Endothelial cell of umbilical vein (primary cell): Measurements from ENCODE around the gene MSH5. TPM values are rescaled to one million over a fixed set of nuclear protein-coding genes. Genes with fewer than 3 reads are reported as not detected.
A peak's percentile ranks its signal among the peaks of the same experiment; 100 is the strongest.

Experiments
- BruUV-seq: library from RNA; stranded (reverse); fragments of 400-500 nt; replicated peaks from 2 replicates; lab custom pipeline; 2021; lab: Mats Ljungman, UMichigan
- CTCF ChIA-PET: fragments of 300-600, 350-600 bp; sonication (Branson Sonifier 250); formaldehyde crosslinking; loops from one replicate; lab custom pipeline; 2021; ENCODE audit warnings: antibody characterized with exemption, inconsistent platforms; lab: Charles Lee
- POLR2A ChIA-PET: fragments of 300-600, 350-600 bp; sonication (Branson Sonifier 250); formaldehyde crosslinking; loops from one replicate; lab custom pipeline; 2021; ENCODE audit warnings: antibody characterized with exemption, inconsistent platforms; lab: Charles Lee
- DNase-seq: peaks from one replicate; pipeline ENCODE4 v3.0.0-alpha.2; 2011; ENCODE audit warnings: low read depth, low spot score
- FAIRE-seq: peaks from 2 replicates; lab custom pipeline; 2011; peaks lifted over from hg19 to GRCh38; lab: Jason Lieb, UNC
- H2AFZ ChIP-seq: 2 replicates; pipeline ENCODE4 v1.6.0; 2012; ENCODE audit warnings: low read depth, low read length, control low read depth, inconsistent platforms
- H3K27ac ChIP-seq: 2 replicates; pipeline ENCODE4 v1.5.1; 2011; ENCODE audit warnings: low read depth, mild to moderate bottlenecking, control low read depth, low read length, moderate library complexity; ENCODE audit not compliant: insufficient read depth
- H3K27me3 ChIP-seq, 2 experiments: 2 replicates each; pipeline versions ENCODE4 v1.6.0 to v1.6.1; 2011; ENCODE audit warnings: low read length in 2 of 2, mixed read lengths in 1 of 2; ENCODE audit not compliant: control insufficient read depth in 2 of 2, insufficient read depth in 2 of 2
- H3K36me3 ChIP-seq, 2 experiments: 2 replicates in 1 of 2; 3 replicates in 1 of 2; pipeline ENCODE4 v1.5.1; 2011; ENCODE audit warnings: low read length in 2 of 2, mild to moderate bottlenecking in 1 of 2, moderate library complexity in 1 of 2; ENCODE audit not compliant: control insufficient read depth in 2 of 2, insufficient read depth in 2 of 2; ENCODE audit errors: extremely low read depth in 1 of 2
- H3K4me1 ChIP-seq: 3 replicates; pipeline ENCODE4 v1.5.1; 2011; ENCODE audit warnings: mild to moderate bottlenecking, low read length; ENCODE audit not compliant: control insufficient read depth, insufficient read depth; ENCODE audit errors: extremely low read depth
- H3K4me2 ChIP-seq: 2 replicates; pipeline ENCODE4 v1.6.1; 2011; ENCODE audit warnings: low read length, control low read depth, mixed read lengths; ENCODE audit not compliant: insufficient read depth
- H3K4me3 ChIP-seq, 3 experiments: fragments of 200-600 bp in 1 of 3; sonication (generic), shearing (Covaris generic) in 1 of 3; replicated peaks in 1 of 3; 2 replicates each; pipeline ENCODE4 v1.5.1; 2011 to 2016; ENCODE audit warnings: control low read depth in 3 of 3, low read length in 3 of 3, mild to moderate bottlenecking in 2 of 3, inconsistent platforms in 1 of 3, low read depth in 1 of 3, moderate library complexity in 1 of 3; ENCODE audit not compliant: insufficient read depth in 1 of 3
- H3K79me2 ChIP-seq: 2 replicates; pipeline ENCODE4 v1.6.0; 2012; ENCODE audit warnings: low read length, inconsistent platforms; ENCODE audit not compliant: control insufficient read depth, insufficient read depth
- H3K9ac ChIP-seq: replicated peaks from 2 replicates; pipeline ENCODE3; 2011; ENCODE audit warnings: low read length, control low read depth; ENCODE audit not compliant: insufficient read depth; ENCODE audit errors: extremely low read depth
- H3K9me1 ChIP-seq: replicated peaks from 3 replicates; pipeline ENCODE4 v1.6.0; 2011; ENCODE audit warnings: mild to moderate bottlenecking, low read length; ENCODE audit not compliant: control insufficient read depth, insufficient read depth; ENCODE audit errors: extremely low read depth
- H3K9me3 ChIP-seq: replicated peaks from 2 replicates; pipeline ENCODE4 v1.5.1; 2012; ENCODE audit warnings: low read length, inconsistent platforms; ENCODE audit not compliant: control insufficient read depth, insufficient read depth
- H4K20me1 ChIP-seq: replicated peaks from 2 replicates; pipeline ENCODE3; 2011; ENCODE audit warnings: mild to moderate bottlenecking, low read length; ENCODE audit not compliant: control insufficient read depth, insufficient read depth; ENCODE audit errors: extremely low read depth
- CTCF ChIP-seq, 2 donors: IDR thresholded peaks; 1 replicate in 1 of 2; 2 replicates in 1 of 2; pipeline ENCODE4 v1.5.1; 2011; ENCODE audit warnings: low read length in 2 of 2, mild to moderate bottlenecking in 2 of 2, moderate library complexity in 2 of 2, control low read depth in 1 of 2, inconsistent platforms in 1 of 2, low read depth in 1 of 2; ENCODE audit not compliant: insufficient read depth in 1 of 2; ENCODE audit errors: extremely low read depth in 1 of 2
- EZH2 ChIP-seq: IDR thresholded peaks from 2 replicates; pipeline ENCODE4 v1.6.1; 2012; ENCODE audit warnings: borderline replicate concordance, low read depth, mild to moderate bottlenecking, moderate library complexity, low read length, inconsistent platforms; ENCODE audit not compliant: severe bottlenecking
- FOS ChIP-seq: IDR thresholded peaks from 2 replicates; pipeline ENCODE4 v1.6.1; 2011; ENCODE audit warnings: mild to moderate bottlenecking, low read length, moderate library complexity, borderline replicate concordance; ENCODE audit not compliant: insufficient read depth
- GATA2 ChIP-seq: IDR thresholded peaks from 2 replicates; pipeline ENCODE4 v1.7.0; 2011; ENCODE audit warnings: low read depth, mild to moderate bottlenecking, moderate library complexity, mixed read lengths, low read length; ENCODE audit not compliant: insufficient read length, insufficient read depth
- JUN ChIP-seq: IDR thresholded peaks from 2 replicates; pipeline ENCODE4 v1.6.1; 2011; ENCODE audit warnings: borderline replicate concordance, low read depth; ENCODE audit not compliant: insufficient read length, insufficient read depth
- MYC ChIP-seq: IDR thresholded peaks from one replicate; pipeline ENCODE4 v1.6.1; 2011; ENCODE audit warnings: mild to moderate bottlenecking, low read depth, low read length
- POLR2A ChIP-seq: IDR thresholded peaks from 2 replicates; pipeline ENCODE4 v1.6.1; 2012; ENCODE audit warnings: low read depth, mild to moderate bottlenecking, control low read depth, low read length
- POLR2AphosphoS5 ChIP-seq: IDR thresholded peaks from 2 replicates; pipeline ENCODE4 v1.6.1; 2012; ENCODE audit warnings: low read depth, mild to moderate bottlenecking, control low read depth, low read length, moderate library complexity; ENCODE audit not compliant: insufficient read depth
- dilution Hi-C: fragments of 300-500 bp; cut with MboI; formaldehyde crosslinking; loops from one replicate; pipeline ENCODE4 v1.15.0; 2019; ENCODE audit warnings: low sequenced_read_pairs; ENCODE audit not compliant: extremely low pct_ligation_motif_present
- intact Hi-C: fragments of 100-400 bp; cut with micrococcal nuclease; formaldehyde crosslinking; loops from one replicate; pipeline ENCODE4 v1.10.0; 2022
- polyA plus RNA-seq, 4 experiments: library from polyadenylated mRNA; depleted of rRNA in 3 of 4; stranded (reverse) in 3 of 4; unstranded in 1 of 4; fragments of >200 nt; gene quantifications; 2 replicates each; pipeline versions ENCODE4 v1.2.1 to v1.2.3, GENCODE V29; 2011 to 2012; ENCODE audit warnings: missing spikeins in 1 of 4
- total RNA-seq: library from RNA; stranded (reverse); gene quantifications from 2 replicates; pipeline ENCODE4 v1.2.3, GENCODE V29; 2021
- TF ChIP-seq, protein P1 (sequence below): IDR thresholded peaks from 2 replicates; pipeline ENCODE4 v1.6.1; 2011; ENCODE audit not compliant: insufficient read depth, insufficient read length

The MSH5 gene
- total and polyA plus RNA-seq, 2 donors (not counting 3 experiments of a cell fraction or from before 2014, with no cell fraction given): 27.1 to 43.8 TPM

- CTCF ChIA-PET: interaction anchor here (1.0 to 2.3 kb wide), 2 partner anchors 9 to 12 kb away, joined by 4 to 14 read pairs; no protein-coding TSS in a partner anchor
- POLR2A ChIA-PET: no interaction called here
- TF ChIP-seq GATA2 (no peak), JUN (no peak), FOS (no peak), MYC (no peak), POLR2A (no peak), POLR2AphosphoS5 (no peak), EZH2 (no peak), CTCF (IDR thresholded peaks at IDR 0.05; ENCODE audit: extremely low read depth in 1 of 2, insufficient read depth in 1 of 2, low read depth in 1 of 2, low read length in 2 of 2) (no peak)
- TF ChIP-seq, protein P1, sequence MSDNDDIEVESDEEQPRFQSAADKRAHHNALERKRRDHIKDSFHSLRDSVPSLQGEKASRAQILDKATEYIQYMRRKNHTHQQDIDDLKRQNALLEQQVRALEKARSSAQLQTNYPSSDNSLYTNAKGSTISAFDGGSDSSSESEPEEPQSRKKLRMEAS: no peak
Measured at GRCh38 chr6:31778999-31779885, 39.4 kb downstream of the MSH5 start.

More at GRCh38 chr6:31778999-31779885, 39.4 kb downstream of the MSH5 start:
- peaks cover 4% of the 10 kb centered on the region for H3K4me1 ChIP-seq
- FAIRE-seq: no peak
- intact Hi-C loops: no loop called here
- H4K20me1 ChIP-seq: no peaks in the 10 kb centered on the region
- no peak overlapping the region for H3K4me2 ChIP-seq
- H3K27ac ChIP-seq: no peak overlapping the region
- H3K9me3 ChIP-seq: no peaks in the 10 kb centered on the region
- no peaks in the 10 kb centered on the region for H3K79me2 ChIP-seq
- no peak overlapping the region for H3K9ac ChIP-seq
- BruUV-seq: TSS peak; percentile 37
- DNase-seq: no peak
- peaks cover 3 to 38% of the 10 kb centered on the region in 2 experiments for H3K36me3 ChIP-seq
- dilution Hi-C loops: no loop called here
- H2AFZ ChIP-seq: no peak overlapping the region
- no peaks in the 10 kb centered on the region for H3K27me3 ChIP-seq
- no peak overlapping the region for H3K4me3 ChIP-seq
- no peaks in the 10 kb centered on the region for H3K9me1 ChIP-seq
